Stromal cell of bone marrow (primary cell): ENCODE results near the gene HNRNPA3.
"Not testable (repeated sequence)": the region's sequence is repeated elsewhere in the genome, so short reads cannot be mapped to it uniquely, and the experiment has no call there.

Experiments
- DNase-seq: peaks from one replicate; pipeline ENCODE4 v3.0.0-alpha.2; 2012; ENCODE audit warnings: low read depth

HNRNPA3 gene

DNA sequence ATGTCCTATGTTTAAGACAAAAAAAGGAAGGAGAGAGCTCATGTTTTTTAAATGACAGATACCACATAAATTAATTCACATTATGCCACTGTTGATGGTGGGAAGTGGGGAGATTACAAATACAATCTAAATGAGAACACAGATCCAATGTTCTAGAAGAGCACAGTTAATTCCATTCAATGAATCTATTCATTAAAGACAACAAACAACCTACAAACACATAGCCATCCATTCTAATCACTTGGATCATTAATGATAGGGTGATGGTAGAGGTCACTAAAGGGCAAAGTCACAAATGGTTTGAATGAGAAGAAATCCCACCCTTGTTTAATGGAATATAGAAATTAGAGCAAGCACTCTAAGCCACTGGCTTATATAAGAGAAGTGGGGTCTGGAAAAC, 21.7 kb downstream of the HNRNPA3 start:
- DNase-seq: no peak

DNA sequence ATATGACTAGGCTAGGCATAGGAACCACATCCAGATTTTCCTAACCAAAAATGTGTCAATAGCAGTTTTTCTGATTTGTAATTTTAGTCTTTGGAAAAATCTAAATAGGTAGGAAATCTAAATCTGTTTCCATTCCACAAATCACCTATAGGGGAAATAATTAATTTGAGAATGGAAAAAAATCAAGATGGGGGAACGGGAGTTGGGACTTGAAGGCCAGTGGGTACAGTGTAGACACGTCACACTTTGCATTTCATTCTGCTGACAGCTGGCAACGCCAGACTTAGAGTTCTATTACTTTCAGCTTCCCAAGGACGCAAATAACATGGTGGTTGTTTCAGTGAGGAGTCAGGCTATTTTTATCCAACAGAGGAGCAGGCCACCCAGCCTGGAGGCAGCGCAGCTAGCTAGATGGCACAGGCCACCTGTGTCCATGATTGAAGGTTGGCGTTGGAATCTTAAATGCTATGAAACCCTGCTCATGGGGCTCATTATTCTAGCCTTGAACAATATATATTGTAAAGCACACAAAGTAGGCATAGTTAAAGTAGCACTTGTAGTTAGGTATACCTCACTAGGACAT, 23.4 kb downstream of the HNRNPA3 start:
- no peak for DNase-seq

DNA sequence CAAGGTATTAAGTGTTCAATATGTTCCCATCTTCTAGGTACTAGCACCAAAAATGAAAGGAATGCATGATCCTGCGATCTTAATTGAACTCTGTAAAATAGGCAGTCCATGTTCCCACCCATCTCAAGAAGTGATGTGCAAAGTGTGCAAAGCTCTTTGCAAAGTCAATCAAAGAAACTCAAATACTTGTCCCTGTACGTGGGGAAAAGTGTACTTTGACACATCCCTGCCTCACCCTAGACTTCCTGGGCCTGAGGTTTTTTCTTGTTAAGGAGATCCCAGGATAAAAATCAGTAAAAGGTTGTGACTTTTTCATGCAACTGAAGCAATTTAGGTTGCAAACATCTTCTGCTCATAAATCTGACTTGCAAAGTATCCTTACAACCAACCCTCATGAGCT, 25.3 kb downstream of the HNRNPA3 start:
- DNase-seq: no peak

DNA sequence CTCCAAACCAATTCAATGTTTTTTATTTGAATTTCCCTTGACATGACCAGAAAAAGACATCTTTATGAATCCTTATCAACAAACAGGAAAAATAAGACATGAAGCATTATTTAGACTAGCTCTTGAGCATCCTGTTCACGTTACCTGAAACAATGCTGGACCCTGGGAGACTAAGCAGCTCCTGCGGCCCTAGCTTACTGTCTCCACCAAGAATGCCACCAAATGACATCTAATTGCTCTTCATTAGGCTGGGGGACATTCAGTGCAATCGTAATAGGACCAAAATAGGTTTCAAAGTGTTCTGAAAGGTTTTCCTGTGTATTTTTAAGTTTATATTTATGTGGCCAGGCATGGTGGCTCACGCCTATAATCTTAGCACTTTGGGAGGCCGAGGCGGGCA, 26.5 kb downstream of the HNRNPA3 start:
- no peak for DNase-seq

DNA sequence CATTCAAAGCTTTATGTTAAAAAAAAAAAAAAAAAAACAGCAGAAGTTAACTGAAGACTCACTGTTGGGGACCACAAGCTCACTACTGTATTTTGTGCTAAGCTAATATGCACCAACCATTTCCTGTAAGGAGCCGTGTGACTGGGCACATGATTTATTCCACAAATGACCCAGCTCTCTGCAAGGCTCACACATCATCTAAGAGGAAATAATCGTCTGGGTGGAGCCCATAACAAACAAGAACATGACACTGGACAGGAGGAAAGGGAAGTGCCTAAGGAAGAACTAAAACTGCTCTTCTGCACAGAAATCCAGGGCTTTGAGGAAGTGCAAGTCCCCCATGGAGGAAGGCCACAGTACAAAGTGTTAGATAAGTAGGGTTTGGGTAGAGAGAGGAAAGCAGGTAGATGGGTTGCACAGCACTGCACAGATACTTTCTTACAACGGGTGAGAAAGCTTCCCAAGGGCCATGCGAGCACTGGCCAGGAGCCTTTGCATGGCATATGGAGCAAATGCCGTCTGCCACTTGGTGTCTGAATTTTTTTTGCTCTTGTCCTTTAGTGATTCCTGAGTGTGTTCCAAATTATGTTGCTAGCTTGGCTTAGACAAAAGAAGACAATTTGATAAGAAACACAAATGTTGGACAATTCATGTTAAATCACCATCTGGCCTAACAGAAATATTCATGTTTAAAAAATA, 27.5 kb downstream of the HNRNPA3 start:
- peak; percentile 68 for DNase-seq

DNA sequence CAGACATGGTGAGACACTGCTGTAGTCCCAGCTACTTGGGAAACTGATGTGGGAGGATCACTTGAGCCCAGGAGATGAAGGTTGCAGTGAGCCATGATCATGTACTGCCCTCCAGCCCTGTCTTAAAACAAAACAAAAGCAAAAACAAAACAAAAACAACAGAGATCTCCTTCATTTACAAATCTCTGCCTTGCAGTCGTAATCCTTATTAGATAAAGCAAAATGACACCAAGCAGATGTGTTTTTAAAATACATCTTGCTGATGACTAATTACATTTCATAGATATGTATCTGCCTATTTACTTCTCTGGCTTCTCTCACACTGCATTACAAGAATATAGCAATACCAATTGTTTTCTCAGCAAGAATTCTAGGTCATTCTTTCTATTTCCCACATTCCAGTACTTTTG, 29.1 kb downstream of the HNRNPA3 start:
- no peak for DNase-seq

DNA sequence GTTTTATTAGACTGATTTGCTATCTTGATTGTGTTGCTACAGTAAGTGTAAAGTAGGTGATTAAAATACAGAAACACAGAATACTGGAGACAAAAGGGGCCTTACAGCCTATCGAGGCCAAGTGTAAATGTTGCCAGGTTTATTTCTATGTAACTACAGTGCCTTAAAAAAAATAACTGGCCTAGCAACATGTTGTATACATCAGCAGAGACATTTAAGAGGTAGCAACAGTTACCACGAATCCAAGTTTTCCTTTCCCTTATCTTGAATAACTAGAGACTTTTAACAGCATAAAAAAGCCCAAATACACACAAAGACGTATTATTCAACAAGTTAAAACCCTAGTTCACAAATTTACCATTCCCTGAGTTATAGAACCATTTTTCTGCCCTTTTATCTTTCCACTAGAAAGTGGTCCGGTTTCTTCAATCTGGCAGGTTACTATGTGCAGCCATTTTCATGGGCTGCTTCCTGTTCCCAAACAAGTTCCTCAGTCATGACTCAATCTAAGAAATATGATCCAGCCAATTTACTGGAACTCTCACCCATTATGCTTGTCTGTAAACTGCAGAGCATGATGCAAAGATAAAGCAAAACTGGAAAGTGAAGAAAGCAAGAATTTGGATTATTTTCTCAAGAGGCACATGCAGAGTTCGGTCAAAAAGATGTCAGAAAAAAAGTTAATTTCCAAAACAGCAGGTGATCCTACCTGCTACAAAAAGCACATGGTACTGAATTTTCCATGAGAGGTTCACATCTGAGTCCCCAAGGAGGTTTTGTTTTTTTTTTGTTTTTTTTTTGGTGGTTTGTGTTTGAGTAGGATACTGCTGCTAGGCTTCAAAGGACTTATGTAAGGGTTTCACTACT, 29.8 kb downstream of the HNRNPA3 start:
- DNase-seq: peak; percentile 87

DNA sequence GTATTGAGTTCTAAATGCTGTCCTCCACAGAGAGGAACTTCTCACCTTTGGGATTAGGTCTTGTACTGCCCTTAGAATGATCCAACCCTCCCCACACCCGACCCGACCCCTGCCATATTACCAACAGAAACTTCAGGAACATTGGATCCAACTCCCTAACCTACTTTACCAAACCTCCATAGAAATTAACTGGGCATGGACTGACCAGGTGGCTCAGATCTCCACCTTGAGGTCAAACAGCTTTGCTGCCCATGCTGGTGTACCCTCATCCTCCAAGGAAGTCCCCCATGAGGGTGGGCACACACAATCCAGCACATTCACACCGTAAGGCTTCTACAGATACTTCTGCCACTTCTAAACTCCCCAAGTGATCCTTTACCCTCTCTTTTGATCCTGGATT, 30.5 kb downstream of the HNRNPA3 start:
- no peak for DNase-seq

DNA sequence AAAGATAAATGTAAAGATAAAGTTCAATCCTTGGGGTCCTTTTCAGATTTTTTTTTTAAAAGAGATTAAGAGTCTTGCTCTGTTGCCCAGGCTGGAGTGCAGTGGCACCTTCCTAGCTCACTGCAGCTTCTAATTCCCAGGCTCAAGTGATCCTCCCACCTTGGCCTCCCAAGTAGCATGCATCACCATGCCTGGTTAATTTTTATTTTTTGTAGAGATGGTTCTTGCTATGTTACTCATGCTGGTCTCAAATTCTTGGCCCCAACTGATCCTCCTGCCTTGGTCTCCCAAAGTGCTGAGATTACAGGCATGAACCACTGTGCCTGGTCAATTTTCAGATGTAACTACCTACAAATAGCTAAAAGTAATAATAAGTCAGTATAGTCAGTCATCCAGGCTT, 30.9 kb downstream of the HNRNPA3 start:
- no peak for DNase-seq

DNA sequence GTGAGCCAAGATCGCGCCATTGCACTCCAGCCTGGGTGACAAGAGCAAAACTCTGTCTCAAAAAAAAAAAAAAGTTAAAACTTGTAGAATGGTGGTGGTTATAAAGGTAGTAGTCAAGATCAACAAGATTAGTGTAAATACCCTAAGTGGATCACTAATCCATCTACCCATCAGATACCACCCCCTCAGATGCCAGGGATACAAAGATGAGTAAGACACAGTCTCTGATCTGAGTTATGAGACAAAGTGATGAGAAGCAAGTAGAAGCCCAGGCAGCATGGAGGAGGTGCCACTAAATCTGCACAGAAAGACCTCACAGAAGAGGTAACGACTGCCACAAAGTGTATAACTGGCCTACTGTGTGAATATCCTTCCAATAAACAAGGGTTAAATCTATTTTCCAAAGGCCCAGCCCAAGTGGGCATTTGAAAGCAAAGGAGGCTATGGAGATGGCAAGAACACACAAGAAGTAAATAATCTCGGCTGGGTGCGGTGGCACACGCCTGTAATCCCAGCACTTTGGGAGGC, 31.7 kb downstream of the HNRNPA3 start:
- no peak for DNase-seq

DNA sequence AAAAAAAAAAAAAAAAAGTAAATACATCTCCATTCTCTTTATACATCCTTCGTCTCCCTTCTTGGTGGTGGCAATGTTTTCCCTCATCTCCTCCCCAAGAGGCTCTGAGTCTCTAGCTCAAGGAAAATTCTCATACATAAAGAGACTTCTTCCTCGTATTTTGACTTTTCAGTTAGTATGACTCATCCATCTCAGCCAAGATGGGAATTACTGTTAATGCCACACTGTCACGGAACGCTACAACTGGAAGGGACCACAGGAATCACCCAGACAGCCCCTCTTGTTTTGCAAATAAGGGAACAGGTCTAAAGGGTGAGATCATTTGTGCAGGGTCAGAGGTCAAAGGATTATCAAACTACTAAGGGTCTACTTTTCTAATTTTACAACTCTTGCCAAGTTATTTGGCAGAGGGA, 32.4 kb downstream of the HNRNPA3 start:
- peak; percentile 74 for DNase-seq

DNA sequence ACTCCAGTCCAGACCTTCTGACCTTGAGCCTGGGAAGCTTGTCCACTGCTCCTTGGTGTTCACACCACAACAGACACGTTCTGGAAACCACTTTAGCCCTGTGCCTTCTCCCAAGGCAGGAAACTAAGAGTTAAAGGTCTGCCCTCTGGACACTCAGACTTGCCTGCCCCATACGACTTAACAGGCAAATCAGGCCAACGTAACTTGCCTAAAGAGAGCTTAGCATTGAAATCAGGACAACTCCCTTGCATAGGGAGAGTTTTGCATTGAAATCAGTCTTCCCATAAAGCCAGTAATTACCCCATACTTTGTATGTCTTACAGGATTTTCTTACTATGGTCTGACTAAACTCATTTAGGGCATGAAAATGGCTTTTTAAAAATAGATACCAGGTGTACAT, 33.4 kb downstream of the HNRNPA3 start:
- DNase-seq: no peak

DNA sequence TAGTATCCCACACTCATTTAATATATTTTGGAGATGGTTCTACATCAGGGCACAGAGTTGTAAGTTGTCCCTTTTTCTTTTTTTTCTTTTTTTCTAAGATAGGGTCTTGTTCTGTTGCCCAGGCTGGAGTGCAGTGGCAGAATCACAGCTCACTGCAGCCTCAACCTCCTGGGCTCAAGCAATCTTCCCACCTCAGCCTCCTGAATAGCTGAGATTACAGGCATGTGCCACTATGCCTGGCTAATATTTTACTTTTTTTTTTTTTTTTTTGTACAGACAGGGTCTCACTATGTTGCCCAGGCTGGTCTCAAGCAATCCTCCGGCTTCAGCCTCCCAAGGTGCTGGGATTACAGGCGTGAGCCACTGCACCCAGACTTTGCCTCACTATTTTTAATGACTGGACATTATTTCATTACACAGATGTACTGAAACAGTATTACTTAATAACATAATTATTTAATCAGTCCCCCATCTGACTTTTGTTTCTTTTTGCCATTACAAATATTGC, 34.0 kb downstream of the HNRNPA3 start:
- not testable (repeated sequence) for DNase-seq

DNA sequence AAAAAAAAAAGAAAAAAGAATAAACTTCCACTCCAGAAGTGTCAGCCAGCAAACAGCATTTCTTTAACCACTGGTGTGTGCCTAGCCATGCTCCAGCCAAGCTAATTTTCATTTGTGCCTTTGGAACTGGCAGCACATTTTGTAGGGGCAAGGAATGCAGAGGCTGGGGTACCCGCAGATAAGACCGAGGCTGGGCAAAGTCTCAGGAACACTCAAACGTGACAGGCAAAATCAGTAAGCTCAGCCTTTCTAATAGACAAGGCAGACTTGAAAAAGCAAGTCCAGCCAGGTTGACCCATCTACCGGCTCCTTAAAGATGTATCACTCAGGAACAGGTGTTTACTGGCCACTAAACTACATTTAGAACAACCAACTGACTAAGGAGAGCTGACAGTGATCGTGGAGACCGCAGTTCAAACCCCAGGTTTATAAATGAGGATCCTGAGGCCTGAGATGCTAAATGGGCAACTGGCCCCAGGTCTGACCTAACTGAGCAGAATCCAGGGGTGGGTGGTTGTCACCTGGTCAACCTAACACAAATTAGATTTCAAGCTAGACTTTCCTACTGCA, 35.2 kb downstream of the HNRNPA3 start:
- DNase-seq: no peak

DNA sequence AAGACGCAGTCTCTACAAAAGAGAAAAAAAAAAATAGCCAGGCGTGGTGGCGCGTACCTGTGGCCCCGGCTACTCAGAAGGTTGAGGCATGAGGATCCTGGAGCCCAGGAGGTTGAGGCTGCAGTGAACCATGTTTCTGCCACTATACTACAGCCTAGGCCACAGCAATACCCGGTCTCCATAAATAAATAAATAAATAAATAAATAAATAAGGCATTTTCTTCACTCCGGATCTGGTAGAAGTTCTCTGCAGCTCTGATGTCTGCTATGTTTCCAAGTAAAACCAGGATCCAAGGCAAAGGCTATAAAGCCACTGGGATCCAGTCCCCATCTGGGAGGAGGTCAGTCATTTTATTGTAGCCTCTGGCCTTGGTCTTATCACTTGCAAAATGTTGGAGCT, 36.4 kb downstream of the HNRNPA3 start:
- no peak for DNase-seq

DNA sequence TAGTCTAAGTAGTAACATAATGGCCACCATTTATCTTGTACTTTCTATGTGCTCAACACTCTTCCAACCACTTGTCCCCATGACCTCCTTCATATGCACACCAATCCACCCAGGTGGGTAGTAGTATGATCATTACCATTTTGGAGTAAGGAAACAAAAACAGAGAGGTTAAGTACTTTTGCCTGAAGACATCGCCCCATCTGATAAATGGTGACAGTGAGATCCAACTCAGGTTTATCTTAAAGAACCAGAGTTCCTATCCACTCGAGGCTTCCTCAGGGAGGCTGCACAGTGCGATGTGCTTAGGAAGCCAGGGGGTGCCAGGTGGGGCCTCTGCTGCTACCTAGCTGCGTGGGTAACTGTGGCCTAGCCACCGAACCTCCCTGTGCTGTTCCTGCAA, 37.9 kb downstream of the HNRNPA3 start:
- DNase-seq: no peak

DNA sequence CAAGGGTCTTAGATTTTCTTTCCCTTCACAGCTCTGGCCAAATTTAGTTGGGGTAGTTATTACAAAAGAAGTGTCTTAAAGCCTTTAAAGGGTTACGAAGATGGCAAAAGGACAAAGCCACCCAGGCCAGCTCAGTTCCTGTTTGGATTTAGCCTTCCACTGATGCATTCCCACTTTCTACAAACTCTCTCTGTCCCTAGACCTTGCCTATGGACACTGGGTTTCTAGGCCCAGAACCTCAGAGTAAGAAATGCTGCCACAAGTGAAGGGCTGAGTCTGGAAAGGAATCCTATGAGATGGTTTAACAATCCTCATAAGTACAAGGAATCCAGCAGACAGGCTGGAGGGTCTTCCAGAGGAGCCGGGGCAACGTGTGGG, 38.6 kb downstream of the HNRNPA3 start:
- no peak for DNase-seq

DNA sequence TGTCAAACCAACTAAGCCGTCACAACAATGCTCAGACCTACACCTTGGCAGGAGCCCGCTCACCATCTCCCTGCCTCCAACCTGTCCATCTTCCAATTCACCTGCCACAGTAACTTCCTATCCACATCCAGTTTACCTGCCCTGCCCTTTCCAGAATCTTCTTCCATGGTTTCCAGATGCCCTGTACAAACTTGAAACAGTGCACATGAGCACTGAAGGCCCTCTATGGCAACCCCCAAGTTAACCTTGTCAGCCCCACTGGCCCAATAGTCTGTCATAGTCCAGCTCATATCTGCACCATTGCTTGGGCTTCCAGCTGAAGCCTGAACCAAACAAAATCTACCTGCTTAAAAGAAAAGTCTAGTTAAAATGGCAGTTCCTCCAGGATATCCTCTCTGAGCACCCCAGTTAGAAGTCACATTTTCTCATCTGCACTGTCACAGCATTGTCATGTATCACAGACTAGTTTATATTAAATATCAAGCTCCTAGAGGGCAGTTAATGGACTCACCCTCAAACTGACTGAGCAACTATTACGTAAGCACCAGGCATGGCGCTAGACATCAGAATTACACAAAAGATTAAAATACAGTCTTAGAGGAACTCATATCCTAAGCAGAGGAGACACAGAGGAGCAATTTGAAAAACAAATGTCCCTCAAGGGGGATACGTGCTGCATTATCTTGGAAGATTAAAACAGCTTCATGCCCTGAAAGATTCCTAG, 40.4 kb downstream of the HNRNPA3 start:
- no peak for DNase-seq

DNA sequence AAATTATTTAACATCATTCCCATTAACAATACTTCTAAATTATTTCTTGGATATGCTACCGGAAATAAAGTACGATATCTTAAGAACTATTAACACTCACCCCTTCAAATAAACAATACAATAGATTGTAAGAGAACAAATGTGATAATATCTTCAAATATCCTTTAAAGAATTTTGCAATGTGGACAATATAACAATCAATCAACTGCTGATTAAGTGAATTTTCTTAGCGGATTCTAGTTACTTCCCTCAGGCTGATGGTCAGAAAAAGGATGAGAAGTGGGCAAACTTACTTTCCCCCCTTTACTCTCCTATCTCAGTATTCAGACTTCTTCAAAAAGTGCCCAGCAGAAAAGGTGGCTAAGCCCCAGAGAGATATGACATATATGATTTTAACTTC, 41.1 kb downstream of the HNRNPA3 start:
- DNase-seq: no peak

DNA sequence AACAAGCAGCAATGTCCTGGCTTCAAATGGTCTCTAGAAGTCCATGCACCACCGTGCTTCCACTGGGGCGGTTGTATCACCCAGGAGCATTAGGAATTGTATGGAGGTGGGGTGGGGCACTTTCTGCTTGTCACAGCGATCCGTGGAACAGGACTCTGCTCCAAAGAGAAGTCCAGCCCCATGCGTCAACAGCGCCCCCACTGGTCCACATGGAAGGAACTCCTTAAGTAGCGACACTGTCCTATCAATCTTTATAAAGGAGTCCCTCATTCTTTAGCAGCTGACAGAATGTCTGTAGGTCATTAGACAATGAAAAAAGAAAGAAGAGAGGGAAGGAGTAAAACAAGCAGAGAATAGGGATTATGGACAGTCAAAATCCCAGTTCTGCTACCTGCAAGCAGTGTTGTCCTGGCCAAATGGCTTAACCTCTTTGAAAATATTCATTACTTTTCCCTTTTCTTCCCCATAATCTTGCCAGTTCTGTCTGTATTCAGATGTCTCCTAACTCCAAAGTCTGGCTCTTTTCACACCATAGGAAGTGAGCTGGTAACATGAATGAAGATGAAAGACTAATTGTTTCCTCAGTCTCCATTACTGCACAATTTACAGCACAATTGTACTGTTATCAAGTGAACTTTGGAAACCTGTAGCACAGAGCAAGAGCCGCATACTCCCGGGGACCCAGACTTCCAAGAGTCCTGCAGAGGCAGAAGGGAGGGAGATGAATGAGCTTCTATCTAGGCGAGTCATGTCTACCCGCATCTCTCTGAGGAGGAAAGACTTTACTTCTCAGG, 42.0 kb downstream of the HNRNPA3 start:
- DNase-seq: no peak

DNA sequence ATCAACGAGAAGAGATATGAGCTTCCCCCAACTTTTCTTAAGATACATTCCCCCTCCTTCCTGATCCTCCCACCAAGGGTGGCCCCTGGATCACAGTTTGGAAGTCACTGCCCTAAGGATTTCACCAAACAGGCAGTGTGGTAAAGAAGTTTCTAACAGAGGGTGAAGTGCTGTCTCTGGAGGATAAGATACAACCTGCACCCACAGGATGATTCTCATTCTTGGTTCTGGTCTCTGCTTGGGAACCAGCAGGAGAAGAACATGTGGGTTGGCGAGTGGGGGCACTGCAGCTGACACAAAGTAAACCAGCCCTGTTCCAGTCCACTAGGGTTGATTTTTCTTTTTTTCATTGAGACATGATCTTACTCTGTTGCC, 42.6 kb downstream of the HNRNPA3 start:
- DNase-seq: no peak
